ENCODE measurements around the gene PPM1F.

GRCh38 chr22:21903283-21903682 lies 49.4 kb downstream of the PPM1F start:
- TF ChIP-seq CTCF (IDR thresholded peaks at IDR 0.05) (no peak), POLR2A (IDR thresholded peaks at IDR 0.05) (no peak)

Data from Peyer's patch (tissue), 4 donors.